Subcutaneous adipose tissue (tissue), 4 donors: ENCODE measurements around the gene PRR5L. TPM values are rescaled to one million over a fixed set of nuclear protein-coding genes. Genes with fewer than 3 reads are reported as not detected.

Source experiments
- total RNA-seq, 4 donors: library from RNA; depleted of rRNA; stranded (reverse); fragments of >200 nt; gene quantifications; one replicate each; pipeline ENCODE4 v1.1.0, GENCODE V29; 2016
- TF ChIP-seq, protein P1 (sequence below): fragments of 450-650 bp; IDR thresholded peaks from one replicate; pipeline ENCODE4 v1.5.1; 2016; ENCODE audit warnings: low read depth, mild to moderate bottlenecking, control low read depth, antibody characterized with exemption, moderate library complexity

PRR5L gene
- total RNA-seq, 4 donors from 2014 or later: 10.6 to 24.8 (median 12.9) TPM

DNA sequence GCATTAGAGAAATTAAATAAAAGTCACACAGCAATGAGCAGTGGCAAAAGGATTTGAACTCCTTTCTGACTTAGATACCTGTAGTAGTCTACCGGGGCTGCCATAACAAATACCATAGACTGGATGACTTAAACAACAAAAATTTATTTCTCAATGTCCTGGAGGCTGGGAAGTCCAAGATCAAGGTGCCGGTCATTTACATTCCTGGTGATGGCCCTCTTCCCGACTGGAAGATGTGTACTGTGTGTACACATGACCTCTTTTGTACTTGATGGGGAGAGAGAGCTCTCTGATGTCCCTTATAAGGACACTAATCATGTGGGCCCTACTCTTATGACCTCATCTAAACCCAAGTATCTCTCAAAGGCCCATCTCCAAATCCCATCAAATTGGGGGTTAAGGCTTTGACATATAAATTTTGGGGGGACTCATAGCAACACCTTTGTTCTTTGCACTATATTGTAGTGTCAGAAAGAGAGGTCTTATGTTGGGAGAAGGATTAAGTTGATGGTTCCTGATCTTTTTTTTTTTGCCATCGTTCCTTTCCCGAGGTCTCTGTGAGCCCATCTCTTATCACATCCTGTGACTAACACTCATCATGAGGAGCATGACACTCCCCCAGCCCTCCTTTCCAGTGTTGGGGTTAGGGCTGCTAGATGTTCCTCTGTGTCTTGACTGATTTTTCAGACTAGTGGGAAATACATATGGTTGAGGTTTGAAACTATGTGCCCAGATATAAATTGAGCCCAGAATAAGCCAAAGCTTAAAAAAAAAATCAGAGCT, 109.7 kb downstream of the PRR5L start:
- TF ChIP-seq, protein P1, sequence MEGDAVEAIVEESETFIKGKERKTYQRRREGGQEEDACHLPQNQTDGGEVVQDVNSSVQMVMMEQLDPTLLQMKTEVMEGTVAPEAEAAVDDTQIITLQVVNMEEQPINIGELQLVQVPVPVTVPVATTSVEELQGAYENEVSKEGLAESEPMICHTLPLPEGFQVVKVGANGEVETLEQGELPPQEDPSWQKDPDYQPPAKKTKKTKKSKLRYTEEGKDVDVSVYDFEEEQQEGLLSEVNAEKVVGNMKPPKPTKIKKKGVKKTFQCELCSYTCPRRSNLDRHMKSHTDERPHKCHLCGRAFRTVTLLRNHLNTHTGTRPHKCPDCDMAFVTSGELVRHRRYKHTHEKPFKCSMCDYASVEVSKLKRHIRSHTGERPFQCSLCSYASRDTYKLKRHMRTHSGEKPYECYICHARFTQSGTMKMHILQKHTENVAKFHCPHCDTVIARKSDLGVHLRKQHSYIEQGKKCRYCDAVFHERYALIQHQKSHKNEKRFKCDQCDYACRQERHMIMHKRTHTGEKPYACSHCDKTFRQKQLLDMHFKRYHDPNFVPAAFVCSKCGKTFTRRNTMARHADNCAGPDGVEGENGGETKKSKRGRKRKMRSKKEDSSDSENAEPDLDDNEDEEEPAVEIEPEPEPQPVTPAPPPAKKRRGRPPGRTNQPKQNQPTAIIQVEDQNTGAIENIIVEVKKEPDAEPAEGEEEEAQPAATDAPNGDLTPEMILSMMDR: no peak

DNA sequence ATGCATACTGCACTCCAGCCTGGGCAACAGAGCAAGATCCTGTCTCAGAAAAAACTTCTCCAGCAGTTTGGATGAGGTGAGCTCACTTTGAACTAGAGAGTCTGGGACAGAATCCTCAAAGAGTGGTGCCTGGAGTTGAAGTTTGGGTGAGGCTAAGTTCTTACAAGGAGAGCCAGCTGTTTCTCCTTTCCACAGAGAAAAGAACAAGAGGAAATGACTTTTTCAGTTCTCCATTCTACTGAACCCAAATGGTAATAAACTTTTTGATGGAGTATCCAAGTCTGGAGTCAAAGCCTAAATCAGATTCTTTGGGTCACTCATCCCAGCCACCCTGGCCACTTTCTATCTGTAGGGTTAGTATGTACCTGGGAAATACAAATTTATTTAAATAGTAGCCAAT, 111.3 kb downstream of the PRR5L start:
- TF ChIP-seq, protein P1: no peak

DNA sequence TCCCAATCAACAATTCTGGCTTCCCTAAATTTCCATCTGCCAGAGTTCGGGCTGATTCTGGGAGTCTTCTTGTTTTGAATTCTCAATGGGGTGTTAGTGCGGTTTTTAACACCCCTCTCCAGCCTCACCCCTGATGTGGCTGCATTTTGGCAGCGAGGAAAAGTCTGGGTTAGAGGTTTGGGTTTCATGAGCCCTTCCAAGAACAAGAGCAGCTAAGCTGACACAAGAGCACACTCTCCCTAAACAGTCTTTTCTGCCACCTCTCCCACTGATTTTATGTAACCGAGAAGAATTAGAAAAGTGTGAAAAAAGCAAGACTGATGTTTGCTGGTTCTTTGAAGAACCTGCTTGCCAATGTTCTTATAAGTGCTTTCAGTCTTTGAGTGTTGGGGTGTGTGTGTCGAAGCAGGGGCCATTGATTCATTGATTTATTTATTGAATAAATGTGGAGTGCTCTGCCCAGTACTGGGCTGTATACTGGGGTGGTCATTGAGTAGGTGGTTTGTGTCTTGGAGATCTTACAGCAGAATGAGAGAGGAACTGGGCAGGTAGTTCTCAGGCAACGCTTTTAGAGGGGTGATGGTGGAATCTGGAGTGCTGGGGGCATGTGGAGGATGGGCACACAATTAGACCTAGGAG, 112.5 kb downstream of the PRR5L start:
- TF ChIP-seq, protein P1: no peak

DNA sequence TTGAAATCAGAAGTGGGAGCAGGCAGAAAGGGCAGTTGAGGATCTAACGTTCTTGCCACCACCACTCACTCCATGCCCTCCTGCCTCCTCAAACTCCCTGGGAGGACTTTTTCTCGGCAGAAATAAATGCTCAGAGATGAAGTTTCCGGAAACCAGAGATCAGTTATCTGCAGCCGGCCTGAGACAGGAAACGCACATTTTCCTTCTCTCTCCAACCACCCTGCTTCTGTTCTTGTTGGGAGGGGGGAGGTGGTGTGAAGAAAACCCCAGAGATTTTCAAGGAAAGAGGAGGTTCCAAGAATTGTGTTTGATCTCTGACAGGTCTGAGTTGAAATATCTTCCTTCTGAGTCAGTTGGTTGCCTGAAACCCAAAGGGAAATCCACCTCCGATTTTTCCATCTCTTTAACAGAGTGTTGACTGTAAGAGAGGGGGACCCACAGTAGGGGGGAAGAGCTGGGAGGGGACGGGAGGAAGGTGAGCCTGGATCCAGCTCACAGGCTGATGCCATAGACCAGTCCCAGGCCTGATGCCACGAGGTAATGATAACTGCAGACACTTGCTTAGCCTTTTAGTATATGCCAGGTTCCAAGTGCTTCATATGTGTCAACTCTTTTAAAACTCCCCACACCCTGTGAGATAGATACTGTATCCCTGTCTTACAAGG, 113.2 kb downstream of the PRR5L start:
- TF ChIP-seq, protein P1: no peak

DNA sequence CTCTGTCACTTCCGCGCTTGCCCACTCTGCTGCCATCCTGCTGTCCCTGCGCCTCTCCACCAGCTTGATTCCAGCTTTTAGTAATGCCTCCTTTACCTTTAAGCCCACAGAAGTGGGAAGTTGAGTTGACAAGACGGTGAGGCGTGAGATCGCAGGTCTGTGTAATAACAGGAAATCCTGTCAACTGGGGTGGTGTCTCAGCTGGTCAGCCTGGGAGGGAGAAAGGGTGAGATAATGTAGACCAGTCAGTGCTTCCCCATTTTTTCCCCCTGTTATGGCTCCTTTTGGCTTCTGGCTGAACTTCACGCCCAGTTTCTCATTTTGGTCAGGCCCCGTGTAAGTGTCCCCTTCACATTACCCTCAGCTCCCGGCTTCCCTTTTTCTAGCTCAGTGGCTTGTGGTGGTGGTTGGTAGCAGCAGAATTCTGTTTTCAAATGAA, 115.1 kb downstream of the PRR5L start:
- TF ChIP-seq, protein P1: no peak

DNA sequence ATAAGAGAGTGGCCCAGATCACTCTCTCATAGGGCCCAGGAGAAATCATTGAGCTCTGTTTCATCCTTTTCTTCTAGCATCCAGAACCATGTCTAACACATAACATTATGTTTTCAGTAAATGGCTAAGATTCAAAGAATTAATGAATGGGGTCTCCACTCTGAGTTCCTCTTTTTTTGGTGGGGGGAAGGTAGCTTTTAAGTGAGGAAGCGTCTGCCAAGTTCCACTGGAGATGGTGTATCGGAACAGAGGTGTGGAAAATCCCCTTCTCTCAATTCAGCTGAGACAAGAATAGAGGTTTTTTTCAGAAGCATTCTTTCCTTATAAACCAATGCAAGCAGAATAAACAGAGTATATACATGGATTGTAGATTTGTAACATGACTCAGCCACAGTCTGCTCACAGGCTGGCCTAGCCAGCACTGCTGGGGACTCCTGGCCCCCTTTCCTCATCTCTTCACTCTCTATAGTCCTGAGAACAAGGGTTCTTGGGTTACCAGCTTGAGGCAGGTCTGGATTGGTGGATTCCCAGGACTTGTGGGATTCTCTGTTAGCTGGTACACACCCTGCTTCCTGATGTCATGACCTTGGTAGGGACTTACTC, 116.8 kb downstream of the PRR5L start:
- TF ChIP-seq, protein P1: no peak

DNA sequence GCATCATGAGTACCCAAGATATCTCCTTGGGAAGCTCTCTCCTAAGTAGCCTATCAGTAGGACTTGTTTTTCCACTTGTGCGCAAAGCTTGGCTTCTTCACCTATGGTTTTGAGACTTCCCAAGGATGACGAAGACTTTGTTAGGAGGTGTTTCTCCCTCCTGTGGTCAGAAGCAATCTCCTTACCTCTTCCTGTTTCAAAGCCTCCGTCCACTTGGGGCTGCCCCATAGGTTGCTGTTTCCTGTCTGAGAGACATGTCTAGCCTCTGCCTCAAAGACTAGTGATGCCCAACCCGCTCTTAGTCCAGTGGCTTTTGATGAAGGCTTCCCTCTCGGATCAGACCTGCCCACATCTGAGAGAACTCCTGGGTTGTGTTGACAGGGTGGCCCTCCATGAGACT, 121.1 kb downstream of the PRR5L start:
- TF ChIP-seq, protein P1: no peak
